Measurements from ENCODE around the gene ITGAD. TPM values are rescaled to one million over a fixed set of nuclear protein-coding genes. Genes with fewer than 3 reads are reported as not detected.
A peak's percentile ranks its signal among the peaks of the same experiment; 100 is the strongest.

The ITGAD gene
- total and polyA plus RNA-seq, 2 of the 13 experiments (the other 11 are each of a cell fraction or from before 2014, with no cell fraction given) = not detected

DNA sequence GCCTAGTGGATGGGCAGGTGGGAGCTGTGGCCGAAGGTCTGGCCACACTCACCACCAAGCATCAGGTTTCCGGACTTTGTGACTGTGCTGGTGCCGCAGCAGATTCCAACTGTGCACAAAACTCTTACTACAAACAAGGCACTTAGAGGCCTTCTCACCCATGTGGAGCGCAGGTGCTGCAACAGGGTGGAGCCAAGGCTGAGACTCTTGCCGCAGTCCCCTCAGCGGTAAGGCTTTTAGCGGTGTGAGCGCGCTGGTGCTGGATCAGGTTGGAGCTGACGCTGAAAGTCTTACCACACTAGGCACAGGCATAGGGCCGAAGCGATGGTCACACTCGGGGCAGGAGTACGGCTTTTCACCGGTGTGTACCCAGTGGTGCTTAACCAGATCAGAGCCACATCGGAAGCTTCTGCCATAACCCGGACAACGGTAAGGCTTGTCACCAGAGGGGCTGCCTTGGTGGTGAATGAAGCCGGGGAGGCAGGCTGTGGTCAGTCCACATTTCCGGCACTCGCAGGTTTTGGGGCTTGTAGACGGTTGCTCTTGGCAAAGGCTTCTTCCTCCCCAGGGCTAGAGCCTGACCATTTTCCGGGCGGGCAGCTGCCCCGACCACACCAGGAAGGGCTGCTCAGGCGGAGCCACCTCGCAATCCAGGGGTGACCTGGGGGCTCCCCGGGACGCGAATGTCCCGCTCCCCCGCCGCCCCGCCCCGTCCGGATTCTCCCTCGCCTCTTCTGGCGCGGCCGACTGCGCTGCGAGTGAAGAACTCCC is 65.1 kb downstream of the ITGAD start (continued):
- TF ChIP-seq, protein P1, sequence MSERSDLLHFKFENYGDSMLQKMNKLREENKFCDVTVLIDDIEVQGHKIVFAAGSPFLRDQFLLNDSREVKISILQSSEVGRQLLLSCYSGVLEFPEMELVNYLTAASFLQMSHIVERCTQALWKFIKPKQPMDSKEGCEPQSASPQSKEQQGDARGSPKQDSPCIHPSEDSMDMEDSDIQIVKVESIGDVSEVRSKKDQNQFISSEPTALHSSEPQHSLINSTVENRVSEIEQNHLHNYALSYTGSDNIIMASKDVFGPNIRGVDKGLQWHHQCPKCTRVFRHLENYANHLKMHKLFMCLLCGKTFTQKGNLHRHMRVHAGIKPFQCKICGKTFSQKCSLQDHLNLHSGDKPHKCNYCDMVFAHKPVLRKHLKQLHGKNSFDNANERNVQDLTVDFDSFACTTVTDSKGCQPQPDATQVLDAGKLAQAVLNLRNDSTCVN (CRISPR knock-in tag; IDR thresholded peaks at IDR 0.05; ENCODE audit: borderline replicate concordance) = peak; percentile 77
- TF ChIP-seq HES4 (CRISPR knock-in tag; IDR thresholded peaks at IDR 0.05; ENCODE audit: borderline replicate concordance) (peak; percentile 73; the same call in 1 of the 2 replicates), ZNF709 (CRISPR knock-in tag; IDR thresholded peaks at IDR 0.05) (peak; percentile 81), ZZZ3 (CRISPR knock-in tag; IDR thresholded peaks at IDR 0.05; ENCODE audit: borderline replicate concordance) (no peak), JUND (CRISPR knock-in tag; IDR thresholded peaks at IDR 0.05) (peak; percentile 73; the same call in 1 of the 2 replicates), CBX2 (IDR thresholded peaks at IDR 0.05; ENCODE audit: low read depth, low read length) (no peak), CBX2 (CRISPR knock-in tag; IDR thresholded peaks at IDR 0.05; ENCODE audit: low read depth) (no peak; the same call in 1 of the 2 replicates), ZNF143 (CRISPR knock-in tag; IDR thresholded peaks at IDR 0.05) (peak; percentile 57; the same call in 1 of the 2 replicates), RFX1 (IDR thresholded peaks at IDR 0.05) (no peak), ERF (CRISPR knock-in tag; IDR thresholded peaks at IDR 0.05) (peak; percentile 96), TBP (CRISPR knock-in tag; IDR thresholded peaks at IDR 0.05) (no peak; the same call in 1 of the 2 replicates), NR1H2 (CRISPR knock-in tag; IDR thresholded peaks at IDR 0.05; ENCODE audit: borderline replicate concordance, low read depth) (no peak; the same call in 1 of the 2 replicates), CENPT (CRISPR knock-in tag; IDR thresholded peaks at IDR 0.05; ENCODE audit: low read depth) (no peak), DNMT3B (CRISPR knock-in tag; conservative IDR thresholded peaks at IDR 0.05) (peak; percentile 97), ZNF703 (CRISPR knock-in tag; IDR thresholded peaks at IDR 0.05; ENCODE audit: borderline replicate concordance) (0 out of 2 replicates have a peak, but pooled peaks have one; percentile 80), THYN1 (CRISPR knock-in tag; IDR thresholded peaks at IDR 0.05; ENCODE audit: borderline replicate concordance, low read depth) (peak; percentile 81; the same call in 1 of the 2 replicates), SIX4 (CRISPR knock-in tag; IDR thresholded peaks at IDR 0.05) (peak; percentile 98)
- TF ChIP-seq, protein P2, sequence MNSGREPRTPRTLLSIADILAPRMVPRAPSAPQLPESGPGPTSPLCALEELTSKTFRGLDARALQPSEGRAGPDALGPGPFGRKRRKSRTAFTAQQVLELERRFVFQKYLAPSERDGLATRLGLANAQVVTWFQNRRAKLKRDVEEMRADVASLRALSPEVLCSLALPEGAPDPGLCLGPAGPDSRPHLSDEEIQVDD (CRISPR knock-in tag; IDR thresholded peaks at IDR 0.05; ENCODE audit: borderline replicate concordance) = no peak; the same call in 1 of the 2 replicates
- TF ChIP-seq, protein P3, sequence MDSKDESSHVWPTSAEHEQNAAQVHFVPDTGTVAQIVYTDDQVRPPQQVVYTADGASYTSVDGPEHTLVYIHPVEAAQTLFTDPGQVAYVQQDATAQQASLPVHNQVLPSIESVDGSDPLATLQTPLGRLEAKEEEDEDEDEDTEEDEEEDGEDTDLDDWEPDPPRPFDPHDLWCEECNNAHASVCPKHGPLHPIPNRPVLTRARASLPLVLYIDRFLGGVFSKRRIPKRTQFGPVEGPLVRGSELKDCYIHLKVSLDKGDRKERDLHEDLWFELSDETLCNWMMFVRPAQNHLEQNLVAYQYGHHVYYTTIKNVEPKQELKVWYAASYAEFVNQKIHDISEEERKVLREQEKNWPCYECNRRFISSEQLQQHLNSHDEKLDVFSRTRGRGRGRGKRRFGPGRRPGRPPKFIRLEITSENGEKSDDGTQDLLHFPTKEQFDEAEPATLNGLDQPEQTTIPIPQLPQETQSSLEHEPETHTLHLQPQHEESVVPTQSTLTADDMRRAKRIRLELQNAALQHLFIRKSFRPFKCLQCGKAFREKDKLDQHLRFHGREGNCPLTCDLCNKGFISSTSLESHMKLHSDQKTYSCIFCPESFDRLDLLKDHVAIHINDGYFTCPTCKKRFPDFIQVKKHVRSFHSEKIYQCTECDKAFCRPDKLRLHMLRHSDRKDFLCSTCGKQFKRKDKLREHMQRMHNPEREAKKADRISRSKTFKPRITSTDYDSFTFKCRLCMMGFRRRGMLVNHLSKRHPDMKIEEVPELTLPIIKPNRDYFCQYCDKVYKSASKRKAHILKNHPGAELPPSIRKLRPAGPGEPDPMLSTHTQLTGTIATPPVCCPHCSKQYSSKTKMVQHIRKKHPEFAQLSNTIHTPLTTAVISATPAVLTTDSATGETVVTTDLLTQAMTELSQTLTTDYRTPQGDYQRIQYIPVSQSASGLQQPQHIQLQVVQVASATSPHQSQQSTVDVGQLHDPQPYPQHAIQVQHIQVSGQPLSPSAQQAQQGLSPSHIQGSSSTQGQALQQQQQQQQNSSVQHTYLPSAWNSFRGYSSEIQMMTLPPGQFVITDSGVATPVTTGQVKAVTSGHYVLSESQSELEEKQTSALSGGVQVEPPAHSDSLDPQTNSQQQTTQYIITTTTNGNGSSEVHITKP (CRISPR knock-in tag; IDR thresholded peaks at IDR 0.05; ENCODE audit: low read depth) = peak; percentile 1; the same call in 1 of the 2 replicates
- TF ChIP-seq, protein P4, sequence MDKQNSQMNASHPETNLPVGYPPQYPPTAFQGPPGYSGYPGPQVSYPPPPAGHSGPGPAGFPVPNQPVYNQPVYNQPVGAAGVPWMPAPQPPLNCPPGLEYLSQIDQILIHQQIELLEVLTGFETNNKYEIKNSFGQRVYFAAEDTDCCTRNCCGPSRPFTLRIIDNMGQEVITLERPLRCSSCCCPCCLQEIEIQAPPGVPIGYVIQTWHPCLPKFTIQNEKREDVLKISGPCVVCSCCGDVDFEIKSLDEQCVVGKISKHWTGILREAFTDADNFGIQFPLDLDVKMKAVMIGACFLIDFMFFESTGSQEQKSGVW (CRISPR knock-in tag; IDR thresholded peaks at IDR 0.05; ENCODE audit: borderline replicate concordance) = no peak
- TF ChIP-seq, protein P5, sequence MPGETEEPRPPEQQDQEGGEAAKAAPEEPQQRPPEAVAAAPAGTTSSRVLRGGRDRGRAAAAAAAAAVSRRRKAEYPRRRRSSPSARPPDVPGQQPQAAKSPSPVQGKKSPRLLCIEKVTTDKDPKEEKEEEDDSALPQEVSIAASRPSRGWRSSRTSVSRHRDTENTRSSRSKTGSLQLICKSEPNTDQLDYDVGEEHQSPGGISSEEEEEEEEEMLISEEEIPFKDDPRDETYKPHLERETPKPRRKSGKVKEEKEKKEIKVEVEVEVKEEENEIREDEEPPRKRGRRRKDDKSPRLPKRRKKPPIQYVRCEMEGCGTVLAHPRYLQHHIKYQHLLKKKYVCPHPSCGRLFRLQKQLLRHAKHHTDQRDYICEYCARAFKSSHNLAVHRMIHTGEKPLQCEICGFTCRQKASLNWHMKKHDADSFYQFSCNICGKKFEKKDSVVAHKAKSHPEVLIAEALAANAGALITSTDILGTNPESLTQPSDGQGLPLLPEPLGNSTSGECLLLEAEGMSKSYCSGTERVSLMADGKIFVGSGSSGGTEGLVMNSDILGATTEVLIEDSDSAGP (CRISPR knock-in tag; IDR thresholded peaks at IDR 0.05; ENCODE audit: borderline replicate concordance) = peak; percentile 86

Measured in HepG2 (cell line).